WTC11 (cell line): ENCODE data around the gene STX12. TPM values are rescaled to one million over a fixed set of nuclear protein-coding genes. Genes with fewer than 3 reads are reported as not detected.
"Not testable (repeated sequence)": the region's sequence is repeated elsewhere in the genome, so short reads cannot be mapped to it uniquely, and the experiment has no call there.

ENCODE experiments used
- ATAC-seq: fragments of 200-7000 bp; cut with Tn5 transposase; 2 replicates; pipeline ENCODE4 v1.10.0; 2021; ENCODE audit warnings: mild to moderate bottlenecking, moderate library complexity
- CTCF ChIA-PET: fragments of 300-600 bp; sonication (Branson Sonifier 250); formaldehyde crosslinking; loops from one replicate; lab custom pipeline; 2021; ENCODE audit warnings: antibody characterized with exemption; lab: Charles Lee
- POLR2A ChIA-PET: fragments of 350-600 bp; sonication (Branson Sonifier 250); formaldehyde crosslinking; loops from one replicate; lab custom pipeline; 2021; ENCODE audit warnings: antibody characterized with exemption; lab: Charles Lee
- DNase-seq: peaks from one replicate; pipeline ENCODE4 v3.0.0; 2021; ENCODE audit warnings: low spot score
- H3K27ac Mint-ChIP-seq: 2 replicates; pipeline ENCODE4 v1.8.0; 2021; ENCODE audit warnings: mixed read lengths
- H3K27me3 Mint-ChIP-seq: 2 replicates; pipeline ENCODE4 v1.8.0; 2021; ENCODE audit warnings: low read depth, mild to moderate bottlenecking, moderate library complexity, mixed read lengths
- H3K36me3 Mint-ChIP-seq: 2 replicates; pipeline ENCODE4 v1.8.0; 2021; ENCODE audit warnings: mixed read lengths
- H3K4me1 Mint-ChIP-seq: 2 replicates; pipeline ENCODE4 v1.8.0; 2022; ENCODE audit warnings: mixed read lengths
- H3K4me3 Mint-ChIP-seq: 2 replicates; pipeline ENCODE4 v1.8.0; 2021; ENCODE audit warnings: mild to moderate bottlenecking, moderate library complexity, mixed read lengths
- H3K9me3 Mint-ChIP-seq: 2 replicates; pipeline ENCODE4 v1.8.0; 2021; ENCODE audit warnings: mixed read lengths
- FOXK1 ChIP-seq: sonication (generic); formaldehyde crosslinking; IDR thresholded peaks from 2 replicates; pipeline ENCODE4 v1.8.0; 2022; ENCODE audit warnings: mild to moderate bottlenecking, moderate library complexity, missing genetic modification reagents
- GTF2I ChIP-seq: fragments of 250-450 bp; sonication (Bioruptor Pico); conservative IDR thresholded peaks from 2 replicates; pipeline ENCODE4 v1.4.0; 2021; ENCODE audit warnings: mild to moderate bottlenecking
- IRF1 ChIP-seq: sonication (generic); formaldehyde crosslinking; IDR thresholded peaks from 2 replicates; pipeline ENCODE4 v1.8.0; 2023; ENCODE audit warnings: missing genetic modification reagents
- JUN ChIP-seq: sonication (generic); formaldehyde crosslinking; IDR thresholded peaks from 2 replicates; pipeline ENCODE4 v1.8.0; 2023; ENCODE audit warnings: mild to moderate bottlenecking, missing genetic modification reagents
- MLX ChIP-seq: sonication (generic); formaldehyde crosslinking; IDR thresholded peaks from 2 replicates; pipeline ENCODE4 v1.8.1; 2023; ENCODE audit warnings: mild to moderate bottlenecking, missing genetic modification reagents, moderate library complexity
- NFE2L1 ChIP-seq: sonication (generic); formaldehyde crosslinking; IDR thresholded peaks from 2 replicates; pipeline ENCODE4 v1.8.1; 2023; ENCODE audit warnings: missing genetic modification reagents
- OVOL2 ChIP-seq: fragments of 250-450 bp; sonication (Bioruptor Pico); IDR thresholded peaks from 2 replicates; pipeline ENCODE4 v1.9.0; 2021; ENCODE audit warnings: mild to moderate bottlenecking, borderline replicate concordance
- PRDM15 ChIP-seq: sonication (generic); formaldehyde crosslinking; IDR thresholded peaks from 2 replicates; pipeline ENCODE4 v1.8.0; 2022; ENCODE audit warnings: missing genetic modification reagents
- RELA ChIP-seq: sonication (generic); formaldehyde crosslinking; IDR thresholded peaks from 2 replicates; pipeline ENCODE4 v1.8.1; 2022; ENCODE audit warnings: missing genetic modification reagents, mild to moderate bottlenecking, borderline replicate concordance
- SP1 ChIP-seq: sonication (generic); formaldehyde crosslinking; conservative IDR thresholded peaks from 2 replicates; pipeline ENCODE4 v1.8.1; 2022; ENCODE audit warnings: missing genetic modification reagents
- TCF7 ChIP-seq: sonication (generic); formaldehyde crosslinking; IDR thresholded peaks from 2 replicates; pipeline ENCODE4 v1.8.0; 2022; ENCODE audit warnings: mild to moderate bottlenecking, low read depth, missing genetic modification reagents, moderate library complexity
- TP53 ChIP-seq: sonication (generic); formaldehyde crosslinking; IDR thresholded peaks from 2 replicates; pipeline ENCODE4 v1.8.1; 2023; ENCODE audit warnings: mild to moderate bottlenecking, missing genetic modification reagents
- USF1 ChIP-seq: sonication (generic); formaldehyde crosslinking; IDR thresholded peaks from 2 replicates; pipeline ENCODE4 v1.8.0; 2022; ENCODE audit warnings: mild to moderate bottlenecking, missing genetic modification reagents
- ZBTB21 ChIP-seq: sonication (generic); formaldehyde crosslinking; IDR thresholded peaks from 2 replicates; pipeline ENCODE4 v1.8.1; 2023; ENCODE audit warnings: mild to moderate bottlenecking, missing genetic modification reagents, borderline replicate concordance
- ZNF317 ChIP-seq: sonication (generic); formaldehyde crosslinking; IDR thresholded peaks from 2 replicates; pipeline ENCODE4 v1.8.1; 2023; ENCODE audit warnings: low read depth, mild to moderate bottlenecking, moderate library complexity, missing genetic modification reagents, borderline replicate concordance
- ZNF671 ChIP-seq: fragments of 250-450 bp; sonication (Bioruptor Pico); IDR thresholded peaks from 2 replicates; pipeline ENCODE4 v1.8.0; 2021; ENCODE audit warnings: mild to moderate bottlenecking
- total RNA-seq: library from RNA; stranded (reverse); gene quantifications from 3 replicates; pipeline ENCODE4 v1.2.3, GENCODE V29; 2021
- TF ChIP-seq, protein P1 (sequence below): sonication (generic); formaldehyde crosslinking; IDR thresholded peaks from 2 replicates; pipeline ENCODE4 v1.8.1; 2022; ENCODE audit warnings: low read depth, missing genetic modification reagents, borderline replicate concordance
- TF ChIP-seq, protein P2 (sequence below): sonication (generic); formaldehyde crosslinking; IDR thresholded peaks from 2 replicates; pipeline ENCODE4 v1.8.1; 2023; ENCODE audit warnings: mild to moderate bottlenecking, missing genetic modification reagents
- TF ChIP-seq, protein P3 (sequence below): fragments of 250-450 bp; sonication (Bioruptor Pico); IDR thresholded peaks from 2 replicates; pipeline ENCODE4 v1.9.0; 2021; ENCODE audit warnings: mild to moderate bottlenecking
- TF ChIP-seq, protein P4 (sequence below): sonication (generic); formaldehyde crosslinking; IDR thresholded peaks from 2 replicates; pipeline ENCODE4 v1.8.1; 2022; ENCODE audit warnings: missing genetic modification reagents, borderline replicate concordance

Gene STX12
- total RNA-seq, 1 experiment from 2014 or later, result 10.3 TPM

DNA sequence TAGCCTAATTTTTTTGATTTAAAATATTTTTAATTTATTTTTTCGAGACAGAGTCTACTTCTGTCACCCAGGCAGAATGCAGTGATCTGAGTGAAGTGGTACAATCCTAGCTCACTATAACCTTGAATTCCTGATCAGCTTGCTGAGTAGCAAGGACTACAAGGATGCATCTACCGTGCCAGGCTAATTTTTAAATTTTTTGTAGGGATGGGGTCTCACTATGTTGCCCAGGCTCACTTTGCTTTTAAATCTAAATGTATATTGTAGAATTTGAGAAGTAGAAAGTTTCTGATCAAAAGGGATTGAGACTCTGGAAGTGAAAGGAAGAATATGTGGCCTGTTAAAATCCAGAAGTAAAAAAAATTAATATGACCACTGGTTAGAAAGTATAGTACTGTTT is 1.6 kb downstream of the STX12 start:
- Mint-ChIP-seq H3K4me1 (peaks cover 12% of the 10 kb centered on the region), H3K27me3 (no peaks in the 10 kb centered on the region; the same call in 1 of the 2 replicates), H3K36me3 (no peaks in the 10 kb centered on the region), H3K4me3 (no peak overlapping the region), H3K9me3 (no peaks in the 10 kb centered on the region), H3K27ac (no peak overlapping the region)
- no peak for ATAC-seq
- TF ChIP-seq USF1 (CRISPR knock-in tag) (no peak), MLX (CRISPR knock-in tag) (no peak), RELA (CRISPR knock-in tag) (no peak), FOXK1 (CRISPR knock-in tag) (no peak), OVOL2 (no peak), NFE2L1 (no peak), ZBTB21 (CRISPR knock-in tag) (no peak), GTF2I (no peak), ZNF671 (CRISPR knock-in tag) (no peak), IRF1 (no peak), PRDM15 (CRISPR knock-in tag) (no peak), SP1 (CRISPR knock-in tag) (no peak), TCF7 (no peak), ZNF317 (CRISPR knock-in tag) (no peak), JUN (CRISPR knock-in tag) (no peak), TP53 (CRISPR knock-in tag) (no peak)
- TF ChIP-seq, protein P1, sequence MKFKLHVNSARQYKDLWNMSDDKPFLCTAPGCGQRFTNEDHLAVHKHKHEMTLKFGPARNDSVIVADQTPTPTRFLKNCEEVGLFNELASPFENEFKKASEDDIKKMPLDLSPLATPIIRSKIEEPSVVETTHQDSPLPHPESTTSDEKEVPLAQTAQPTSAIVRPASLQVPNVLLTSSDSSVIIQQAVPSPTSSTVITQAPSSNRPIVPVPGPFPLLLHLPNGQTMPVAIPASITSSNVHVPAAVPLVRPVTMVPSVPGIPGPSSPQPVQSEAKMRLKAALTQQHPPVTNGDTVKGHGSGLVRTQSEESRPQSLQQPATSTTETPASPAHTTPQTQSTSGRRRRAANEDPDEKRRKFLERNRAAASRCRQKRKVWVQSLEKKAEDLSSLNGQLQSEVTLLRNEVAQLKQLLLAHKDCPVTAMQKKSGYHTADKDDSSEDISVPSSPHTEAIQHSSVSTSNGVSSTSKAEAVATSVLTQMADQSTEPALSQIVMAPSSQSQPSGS (CRISPR knock-in tag), result no peak
- TF ChIP-seq, protein P2, sequence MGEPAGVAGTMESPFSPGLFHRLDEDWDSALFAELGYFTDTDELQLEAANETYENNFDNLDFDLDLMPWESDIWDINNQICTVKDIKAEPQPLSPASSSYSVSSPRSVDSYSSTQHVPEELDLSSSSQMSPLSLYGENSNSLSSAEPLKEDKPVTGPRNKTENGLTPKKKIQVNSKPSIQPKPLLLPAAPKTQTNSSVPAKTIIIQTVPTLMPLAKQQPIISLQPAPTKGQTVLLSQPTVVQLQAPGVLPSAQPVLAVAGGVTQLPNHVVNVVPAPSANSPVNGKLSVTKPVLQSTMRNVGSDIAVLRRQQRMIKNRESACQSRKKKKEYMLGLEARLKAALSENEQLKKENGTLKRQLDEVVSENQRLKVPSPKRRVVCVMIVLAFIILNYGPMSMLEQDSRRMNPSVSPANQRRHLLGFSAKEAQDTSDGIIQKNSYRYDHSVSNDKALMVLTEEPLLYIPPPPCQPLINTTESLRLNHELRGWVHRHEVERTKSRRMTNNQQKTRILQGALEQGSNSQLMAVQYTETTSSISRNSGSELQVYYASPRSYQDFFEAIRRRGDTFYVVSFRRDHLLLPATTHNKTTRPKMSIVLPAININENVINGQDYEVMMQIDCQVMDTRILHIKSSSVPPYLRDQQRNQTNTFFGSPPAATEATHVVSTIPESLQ (CRISPR knock-in tag), result no peak
- TF ChIP-seq, protein P3, sequence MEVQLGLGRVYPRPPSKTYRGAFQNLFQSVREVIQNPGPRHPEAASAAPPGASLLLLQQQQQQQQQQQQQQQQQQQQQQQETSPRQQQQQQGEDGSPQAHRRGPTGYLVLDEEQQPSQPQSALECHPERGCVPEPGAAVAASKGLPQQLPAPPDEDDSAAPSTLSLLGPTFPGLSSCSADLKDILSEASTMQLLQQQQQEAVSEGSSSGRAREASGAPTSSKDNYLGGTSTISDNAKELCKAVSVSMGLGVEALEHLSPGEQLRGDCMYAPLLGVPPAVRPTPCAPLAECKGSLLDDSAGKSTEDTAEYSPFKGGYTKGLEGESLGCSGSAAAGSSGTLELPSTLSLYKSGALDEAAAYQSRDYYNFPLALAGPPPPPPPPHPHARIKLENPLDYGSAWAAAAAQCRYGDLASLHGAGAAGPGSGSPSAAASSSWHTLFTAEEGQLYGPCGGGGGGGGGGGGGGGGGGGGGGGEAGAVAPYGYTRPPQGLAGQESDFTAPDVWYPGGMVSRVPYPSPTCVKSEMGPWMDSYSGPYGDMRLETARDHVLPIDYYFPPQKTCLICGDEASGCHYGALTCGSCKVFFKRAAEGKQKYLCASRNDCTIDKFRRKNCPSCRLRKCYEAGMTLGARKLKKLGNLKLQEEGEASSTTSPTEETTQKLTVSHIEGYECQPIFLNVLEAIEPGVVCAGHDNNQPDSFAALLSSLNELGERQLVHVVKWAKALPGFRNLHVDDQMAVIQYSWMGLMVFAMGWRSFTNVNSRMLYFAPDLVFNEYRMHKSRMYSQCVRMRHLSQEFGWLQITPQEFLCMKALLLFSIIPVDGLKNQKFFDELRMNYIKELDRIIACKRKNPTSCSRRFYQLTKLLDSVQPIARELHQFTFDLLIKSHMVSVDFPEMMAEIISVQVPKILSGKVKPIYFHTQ, result no peak
- TF ChIP-seq, protein P4, sequence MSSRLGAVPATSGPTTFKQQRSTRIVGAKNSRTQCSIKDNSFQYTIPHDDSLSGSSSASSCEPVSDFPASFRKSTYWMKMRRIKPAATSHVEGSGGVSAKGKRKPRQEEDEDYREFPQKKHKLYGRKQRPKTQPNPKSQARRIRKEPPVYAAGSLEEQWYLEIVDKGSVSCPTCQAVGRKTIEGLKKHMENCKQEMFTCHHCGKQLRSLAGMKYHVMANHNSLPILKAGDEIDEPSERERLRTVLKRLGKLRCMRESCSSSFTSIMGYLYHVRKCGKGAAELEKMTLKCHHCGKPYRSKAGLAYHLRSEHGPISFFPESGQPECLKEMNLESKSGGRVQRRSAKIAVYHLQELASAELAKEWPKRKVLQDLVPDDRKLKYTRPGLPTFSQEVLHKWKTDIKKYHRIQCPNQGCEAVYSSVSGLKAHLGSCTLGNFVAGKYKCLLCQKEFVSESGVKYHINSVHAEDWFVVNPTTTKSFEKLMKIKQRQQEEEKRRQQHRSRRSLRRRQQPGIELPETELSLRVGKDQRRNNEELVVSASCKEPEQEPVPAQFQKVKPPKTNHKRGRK (CRISPR knock-in tag), result no peak
- POLR2A ChIA-PET, result no interaction called here
- DNase-seq, result no peak
- CTCF ChIA-PET, result no interaction called here

DNA sequence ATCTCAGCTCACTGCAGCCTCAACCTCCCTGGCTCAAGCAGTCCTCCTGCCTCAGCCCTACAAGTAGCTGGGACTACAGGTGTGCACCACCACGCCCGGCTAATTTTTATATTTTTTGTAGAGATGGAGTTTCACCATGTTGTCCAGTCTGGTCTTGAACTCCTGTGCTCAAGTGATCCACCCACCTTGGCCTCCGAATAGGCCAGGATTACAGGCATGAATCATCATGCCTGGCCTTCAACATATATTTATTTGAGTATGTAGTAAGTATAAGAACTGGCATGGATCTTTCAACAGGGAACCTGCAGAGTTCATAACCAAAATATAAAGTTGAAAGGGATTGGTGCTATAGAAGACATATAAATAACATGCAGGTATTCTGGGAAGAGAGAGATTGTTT is 2.3 kb downstream of the STX12 start:
- CTCF ChIA-PET, H3K9me3 Mint-ChIP-seq, DNase-seq, POLR2A ChIA-PET, H3K36me3 Mint-ChIP-seq, H3K4me3 Mint-ChIP-seq, ATAC-seq, H3K27ac Mint-ChIP-seq, H3K27me3 Mint-ChIP-seq: not testable (repeated sequence)
- H3K4me1 Mint-ChIP-seq, result peaks cover 12% of the 10 kb centered on the region

DNA sequence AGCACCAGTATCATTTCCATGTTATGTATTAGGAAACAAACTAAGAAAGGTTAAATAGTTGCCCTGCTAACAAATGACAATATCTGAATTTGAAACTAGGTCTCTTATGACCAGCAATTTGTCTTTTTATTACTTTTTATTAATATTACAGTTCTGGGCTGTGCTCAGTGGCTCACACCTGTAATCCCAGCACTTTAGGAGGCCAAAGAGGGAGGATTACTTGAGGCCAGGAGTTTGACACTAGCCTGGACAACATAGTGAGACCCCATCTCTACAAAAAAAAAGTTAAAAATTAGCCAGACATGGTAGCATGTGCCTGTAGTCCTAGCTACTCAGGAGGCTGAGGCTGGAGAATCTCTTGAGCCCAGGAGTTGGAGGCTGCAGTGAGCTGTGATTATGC is 3.3 kb downstream of the STX12 start:
- POLR2A ChIA-PET, H3K27me3 Mint-ChIP-seq: not testable (repeated sequence)

More for the DNA sequence above, 3.3 kb downstream of the STX12 start:
- H3K4me1 Mint-ChIP-seq, result peaks cover 12% of the 10 kb centered on the region
- H3K9me3 Mint-ChIP-seq, CTCF ChIA-PET, ATAC-seq, H3K36me3 Mint-ChIP-seq, H3K4me3 Mint-ChIP-seq, DNase-seq, H3K27ac Mint-ChIP-seq: not testable (repeated sequence)
